SHP77 (cell line): ENCODE data around the gene TRPV4.

Experiments used
- DNase-seq, 2 experiments: peaks; one replicate each; lab custom pipeline; 2025; lab: John Stamatoyannopoulos, UW

Gene TRPV4

GRCh38 chr12:109827566-109828550, 5.3 kb downstream of the TRPV4 start:
- no peak for DNase-seq

- no peak for DNase-seq
Measured at GRCh38 chr12:109827080-109827479, 6.1 kb downstream of the TRPV4 start.

GRCh38 chr12:109824731-109825130, 8.5 kb downstream of the TRPV4 start:
- DNase-seq: no peak

GRCh38 chr12:109822951-109823411, 10.2 kb downstream of the TRPV4 start:
- no peak for DNase-seq

GRCh38 chr12:109822416-109822815, 10.8 kb downstream of the TRPV4 start:
- no peak for DNase-seq

- no peak for DNase-seq
Measured at GRCh38 chr12:109821968-109822367, 11.2 kb downstream of the TRPV4 start.

- peak in 1 of 2 experiments; percentile 12 for DNase-seq
Measured at GRCh38 chr12:109820816-109821381, 12.3 kb downstream of the TRPV4 start.

- no peak for DNase-seq
Measured at GRCh38 chr12:109818905-109819500, 14.2 kb downstream of the TRPV4 start.

GRCh38 chr12:109818253-109818652, 14.9 kb downstream of the TRPV4 start:
- DNase-seq: no peak

GRCh38 chr12:109817627-109818231, 15.5 kb downstream of the TRPV4 start:
- no peak for DNase-seq

GRCh38 chr12:109816870-109817269, 16.3 kb downstream of the TRPV4 start:
- DNase-seq: no peak

- no peak for DNase-seq
Measured at GRCh38 chr12:109815757-109816617, 17.2 kb downstream of the TRPV4 start.

GRCh38 chr12:109815225-109815624, 18.0 kb downstream of the TRPV4 start:
- DNase-seq: no peak

GRCh38 chr12:109814600-109815150, 18.5 kb downstream of the TRPV4 start:
- no peak for DNase-seq

- DNase-seq: no peak
Measured at GRCh38 chr12:109813810-109814416, 19.3 kb downstream of the TRPV4 start.

GRCh38 chr12:109811624-109811995, 21.6 kb downstream of the TRPV4 start:
- no peak for DNase-seq

- DNase-seq: no peak
Measured at GRCh38 chr12:109810954-109811623, 22.1 kb downstream of the TRPV4 start.

GRCh38 chr12:109808876-109809646, 24.1 kb downstream of the TRPV4 start:
- no peak for DNase-seq

- no peak for DNase-seq
Measured at GRCh38 chr12:109807954-109808643, 25.1 kb downstream of the TRPV4 start.
